ENCODE data around the gene FBXL22.

The FBXL22 gene
- total RNA-seq = 0.81 to 2.7 (median 1.9) reads per million in 3 experiments

- no peak for DNase-seq
Observed at GRCh38 chr15:63597038-63597790, at the start of gene FBXL22. TSS of gene FBXL22 (plus strand) at chr15:63597387. CDS start at chr15:63597393, 6 bp downstream.

DNA sequence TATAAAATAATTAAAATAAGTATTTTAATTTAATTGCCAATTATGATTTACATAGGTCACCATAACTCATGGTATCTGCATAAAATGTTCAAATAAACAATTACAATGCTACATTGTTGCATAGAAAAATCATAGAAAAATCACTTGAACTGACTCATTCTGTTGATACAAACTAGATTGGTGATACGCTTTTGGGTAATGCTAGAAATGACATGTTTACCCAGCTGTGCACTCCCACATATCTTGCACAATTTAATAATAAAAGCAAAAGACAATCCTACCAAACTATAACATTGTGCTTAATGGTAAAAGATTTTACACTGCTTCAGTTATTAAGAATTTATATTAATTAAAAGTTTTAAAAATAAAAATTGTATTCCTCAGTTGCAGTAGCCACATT lies 45.8 kb upstream of the FBXL22 start:
- DNase-seq = no peak

DNA sequence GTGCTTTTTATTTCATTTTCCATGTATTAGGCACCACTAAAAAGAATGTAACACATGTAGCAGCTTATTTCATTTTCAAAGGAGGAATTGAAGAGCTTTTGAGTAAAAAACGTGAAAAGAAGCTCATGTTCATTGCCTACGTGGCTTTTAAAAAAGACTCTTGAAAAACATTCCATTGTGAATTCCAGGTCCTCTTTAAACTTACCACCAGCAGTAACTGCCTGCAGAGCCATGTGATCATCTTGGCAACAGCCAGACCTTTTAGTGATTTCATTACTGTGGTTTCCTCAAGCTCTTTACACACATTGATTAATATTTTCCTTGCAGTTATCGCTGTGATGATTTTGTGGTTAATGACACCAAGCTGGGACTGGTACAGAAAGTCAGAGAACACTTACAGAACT lies 43.8 kb upstream of the FBXL22 start:
- no peak for DNase-seq

- no peak for DNase-seq
Observed at GRCh38 chr15:63554337-63554927, 42.8 kb upstream of the FBXL22 start.

DNA sequence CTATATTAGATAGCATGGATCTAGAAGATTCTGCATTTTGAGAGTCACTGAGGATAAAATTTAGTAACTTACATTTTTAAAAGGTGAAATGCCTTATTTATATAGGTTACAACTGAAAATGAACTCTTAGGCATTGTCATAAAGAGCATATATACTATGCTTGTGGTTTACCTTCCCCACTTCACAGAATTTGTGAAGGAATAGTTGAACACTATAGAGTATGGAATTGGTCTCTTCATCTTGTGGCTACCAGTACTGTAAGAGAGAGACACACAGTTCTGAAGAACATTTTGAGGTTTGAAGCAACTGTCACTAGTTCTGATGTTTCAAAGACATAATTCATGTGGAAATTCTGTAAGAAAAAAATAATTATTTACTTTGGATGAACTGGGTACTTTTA lies 41.7 kb upstream of the FBXL22 start:
- no peak for DNase-seq

GRCh38 chr15:63556246-63556645 lies 40.9 kb upstream of the FBXL22 start:
- DNase-seq = no peak

DNA sequence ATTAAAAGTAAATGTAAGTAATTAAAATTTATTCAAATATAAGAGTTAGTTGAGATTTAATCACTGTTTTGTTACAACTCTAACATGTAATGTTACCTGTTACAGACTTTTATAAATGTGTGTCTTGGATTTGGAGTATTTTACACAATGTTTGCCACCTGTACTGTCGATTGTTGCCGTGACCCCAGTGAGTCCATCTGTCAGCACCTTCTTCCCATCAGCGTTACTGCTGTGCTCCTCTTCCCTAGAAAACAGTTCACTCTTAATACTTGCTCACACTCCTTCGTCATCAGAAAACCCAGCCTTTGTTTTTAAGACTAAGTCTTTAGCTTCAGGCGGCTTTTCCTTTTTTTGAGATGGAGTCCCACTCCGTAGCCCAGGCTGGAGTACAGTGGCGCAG lies 40.5 kb upstream of the FBXL22 start:
- no peak for DNase-seq

- no peak for DNase-seq
Observed at GRCh38 chr15:63559753-63560152, 37.4 kb upstream of the FBXL22 start.

- DNase-seq = no peak
Observed at GRCh38 chr15:63560741-63561448, 36.3 kb upstream of the FBXL22 start.

- no peak for DNase-seq
Observed at GRCh38 chr15:63564093-63564492, 33.1 kb upstream of the FBXL22 start.

GRCh38 chr15:63565536-63566186 lies 31.5 kb upstream of the FBXL22 start:
- DNase-seq = no peak

DNA sequence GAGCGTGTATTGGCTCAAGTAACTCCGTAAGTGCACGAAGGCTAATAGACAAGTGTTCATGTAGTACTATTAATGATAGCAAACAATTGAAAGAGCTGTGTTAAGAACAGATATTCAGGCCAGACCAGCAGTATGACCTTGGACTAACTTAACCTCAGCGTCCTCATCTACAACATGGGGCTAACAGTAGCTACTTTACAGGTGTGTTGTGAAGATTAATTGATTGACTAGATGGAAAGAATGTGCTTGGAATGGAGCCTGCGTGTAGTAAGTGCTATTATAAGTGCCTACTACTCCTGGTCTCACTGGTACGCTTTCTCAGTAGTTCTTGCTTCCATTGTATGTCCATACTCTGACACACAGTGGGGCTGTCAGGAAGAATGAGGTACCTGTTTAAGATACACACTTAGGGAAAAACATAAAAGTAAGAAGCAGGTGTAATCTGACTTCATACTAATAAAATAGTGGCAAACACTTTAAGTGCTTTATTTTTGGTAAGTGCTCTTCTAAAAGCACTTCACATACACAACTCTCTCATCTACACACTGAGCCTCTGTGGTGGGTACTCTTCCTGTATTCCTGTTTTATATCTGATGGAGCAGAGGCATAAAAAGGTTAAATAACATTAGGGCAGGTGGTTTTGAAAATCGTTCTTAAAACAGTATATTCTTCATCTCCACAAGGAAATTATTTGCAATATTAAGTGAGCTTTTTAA lies 24.3 kb upstream of the FBXL22 start:
- DNase-seq = no peak

DNA sequence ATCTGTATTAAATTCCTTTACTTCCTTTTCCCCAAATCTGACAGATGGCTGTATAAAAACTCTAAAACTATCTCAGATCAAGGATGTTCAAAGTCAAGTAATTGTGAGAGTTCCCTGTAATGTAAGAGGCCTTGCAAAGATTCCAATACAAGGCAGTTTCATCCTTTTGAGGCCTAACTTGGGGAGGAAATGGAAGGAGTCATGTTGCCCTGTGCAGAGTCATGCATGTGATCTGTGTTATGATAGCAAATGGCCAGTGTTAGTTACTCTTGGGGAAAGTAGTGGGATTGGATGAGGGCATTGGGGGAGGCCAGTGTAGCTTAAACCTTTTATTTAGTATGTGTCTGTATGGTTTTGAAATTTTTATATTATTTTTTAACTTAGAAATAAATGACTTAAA lies 23.7 kb upstream of the FBXL22 start:
- DNase-seq = no peak

- no peak for DNase-seq
Observed at GRCh38 chr15:63575312-63575711, 21.9 kb upstream of the FBXL22 start.

DNA sequence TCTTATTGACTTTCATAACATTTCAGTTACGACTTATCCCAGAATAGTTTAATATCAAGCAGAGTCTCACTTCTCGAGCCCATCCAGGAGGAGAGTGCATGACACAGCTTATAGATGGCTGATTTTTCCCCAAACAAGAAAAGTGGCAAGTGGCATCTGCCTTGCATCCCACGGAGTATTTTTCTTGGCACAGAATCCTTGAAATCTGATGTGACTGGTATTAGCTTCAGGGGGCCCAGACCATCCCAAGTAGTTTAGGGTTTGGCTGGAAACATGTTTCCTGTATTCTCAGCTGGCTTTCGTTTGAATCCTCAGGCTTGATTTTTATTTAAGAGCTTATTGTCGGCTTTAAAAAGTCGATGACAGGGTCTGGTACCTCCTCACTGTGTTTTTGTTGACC lies 20.7 kb upstream of the FBXL22 start:
- no peak for DNase-seq

DNA sequence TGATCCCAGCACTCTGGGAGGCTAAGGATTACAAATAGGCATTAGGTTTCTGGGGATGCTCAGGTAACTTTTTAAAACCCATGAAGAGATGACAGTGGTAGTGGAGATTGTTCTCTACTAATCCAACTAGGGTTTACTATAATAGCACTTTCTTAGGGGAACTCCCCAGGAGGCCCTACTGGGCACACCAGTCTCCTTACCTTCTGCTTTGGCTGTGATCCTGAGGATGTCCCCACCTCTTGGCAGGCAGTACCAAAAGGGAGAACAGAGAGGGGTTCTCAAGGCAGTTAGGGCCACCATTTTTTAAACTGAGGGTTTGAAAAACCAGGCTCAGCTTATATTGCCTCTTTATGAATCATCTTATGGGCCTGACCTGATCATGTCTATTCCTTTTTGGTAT lies 15.0 kb upstream of the FBXL22 start:
- no peak for DNase-seq

DNA sequence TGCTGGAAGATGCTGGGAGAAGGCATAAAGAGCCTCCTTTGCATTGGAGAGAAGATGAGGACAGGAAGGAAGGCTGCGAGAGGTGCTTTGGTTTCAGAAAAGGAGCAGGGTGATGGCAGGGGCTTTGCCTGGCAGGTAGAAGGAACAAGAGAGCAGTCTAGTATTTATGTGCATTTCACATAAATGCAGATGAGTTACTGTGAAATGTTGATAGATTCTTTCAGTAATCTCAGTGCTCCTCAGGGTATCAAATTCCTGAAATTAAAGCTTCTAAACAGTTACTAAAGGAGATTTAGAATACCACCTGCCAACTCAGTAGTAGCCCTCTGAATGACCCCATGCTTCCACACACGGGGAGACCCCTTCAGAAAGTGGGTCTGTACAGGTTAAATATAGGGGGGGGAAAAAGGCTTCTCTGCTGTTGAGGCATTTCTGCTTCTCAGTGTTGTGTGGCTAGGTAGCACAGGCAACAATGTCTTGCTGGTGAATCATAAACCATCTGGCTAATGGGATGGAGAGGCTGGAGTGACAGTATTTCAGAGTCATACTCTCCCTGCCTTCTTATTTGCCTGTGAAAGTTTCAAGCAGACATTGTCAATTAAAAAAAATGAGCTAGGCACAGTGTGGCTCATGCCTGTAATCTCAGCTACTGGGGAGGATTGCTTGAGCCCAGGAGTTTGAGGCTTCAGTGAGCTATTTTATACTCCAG lies 14.3 kb upstream of the FBXL22 start:
- DNase-seq = no peak

GRCh38 chr15:63586790-63587189 lies 10.4 kb upstream of the FBXL22 start:
- DNase-seq = no peak

DNA sequence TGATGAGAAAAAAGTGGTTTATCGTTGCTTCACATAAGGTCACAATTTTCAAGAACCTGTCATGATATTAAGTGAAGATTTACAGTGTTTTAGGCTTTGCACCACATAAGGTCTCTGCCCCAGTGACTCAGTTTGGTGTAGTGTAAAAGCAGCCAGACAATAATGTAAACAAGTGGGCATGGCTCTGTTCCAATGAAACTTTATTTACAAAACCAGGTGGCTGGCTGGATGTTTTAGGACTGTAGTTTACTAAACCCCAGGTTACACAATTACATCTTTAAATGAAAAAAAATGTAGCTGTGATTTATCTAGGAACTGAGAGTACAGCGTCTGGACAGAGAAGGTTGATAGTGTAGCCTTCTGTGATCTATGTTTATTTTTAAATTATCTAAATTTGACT lies 9.7 kb upstream of the FBXL22 start:
- no peak for DNase-seq

DNA sequence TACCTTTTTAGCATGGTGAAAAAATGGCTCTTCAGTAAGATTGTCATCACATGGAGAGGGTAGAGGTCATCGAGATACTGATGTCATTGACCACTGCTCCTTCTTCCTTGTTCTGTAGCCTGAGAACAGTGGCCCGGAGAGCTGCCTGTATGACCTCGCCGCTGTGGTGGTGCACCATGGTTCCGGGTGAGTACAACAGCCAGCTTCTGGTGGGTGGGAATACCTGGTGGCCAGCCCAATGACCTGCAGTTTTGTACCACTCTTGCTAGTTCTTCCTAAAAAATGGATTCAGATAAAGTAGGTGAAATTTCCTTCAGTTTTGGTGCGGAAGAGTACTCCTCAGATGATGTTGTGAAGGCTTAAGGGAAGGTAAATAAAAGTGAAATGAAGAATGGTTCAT lies 8.4 kb upstream of the FBXL22 start:
- DNase-seq = no peak

- no peak for DNase-seq
Observed at GRCh38 chr15:63593705-63594671, 3.2 kb upstream of the FBXL22 start.

Data from central memory CD4-positive, alpha-beta T cell (primary cell).